HCT116 (cell line): ENCODE results near the gene RETSAT. TPM values are rescaled to one million over a fixed set of nuclear protein-coding genes. Genes with fewer than 3 reads are reported as not detected.
"Not testable (repeated sequence)": the region's sequence is repeated elsewhere in the genome, so short reads cannot be mapped to it uniquely, and the experiment has no call there.

ENCODE experiments used
- ATAC-seq: fragments of 200-7000 bp; cut with Tn5 transposase; 2 replicates; pipeline ENCODE4 v1.9.1; 2020; ENCODE audit warnings: mild to moderate bottlenecking, moderate library complexity
- BruUV-seq: library from RNA; stranded (reverse); fragments of 400-500 nt; replicated peaks from 2 replicates; lab custom pipeline; 2021; lab: Mats Ljungman, UMichigan
- CTCF ChIA-PET: fragments of 300-600 bp; sonication (Branson Sonifier 250); formaldehyde crosslinking; loops from one replicate; lab custom pipeline; 2021; ENCODE audit warnings: antibody characterized with exemption; lab: Charles Lee
- POLR2A ChIA-PET: fragments of 300-600, 350-600 bp; sonication (Branson Sonifier 250); formaldehyde crosslinking; loops from one replicate; lab custom pipeline; 2021; ENCODE audit warnings: antibody characterized with exemption; lab: Charles Lee
- RAD21 ChIA-PET, 2 experiments: fragments of 300-600 bp; sonication (Branson Sonifier 250); formaldehyde crosslinking; loops; one replicate each; lab custom pipeline; 2023; ENCODE audit warnings: low total read pairs in 2 of 2; ENCODE audit not compliant: uncharacterized antibody in 2 of 2, unreplicated experiment in 2 of 2, low non-redundant PET in 1 of 2; lab: Charles Lee
- DNase-seq: peaks from one replicate; pipeline ENCODE4 v3.0.0-alpha.2; 2010; ENCODE audit warnings: low read depth, low spot score
- H2AFZ ChIP-seq: fragments of 200-600 bp; shearing (Covaris generic), sonication (generic); 2 replicates; pipeline ENCODE4 v1.6.1; 2017; ENCODE audit warnings: low read depth, mixed run types, mixed read lengths, antibody characterized with exemption, low read length; ENCODE audit not compliant: poor library complexity, severe bottlenecking
- H3K27ac ChIP-seq: 2 replicates; pipeline ENCODE4 v1.5.1; 2012; ENCODE audit warnings: low read depth, low read length
- H3K27me3 ChIP-seq: fragments of 200-600 bp; sonication (generic); 2 replicates; pipeline ENCODE4 v1.6.1; 2016; ENCODE audit warnings: mixed run types, low read length, mixed read lengths; ENCODE audit not compliant: insufficient read depth
- H3K36me3 ChIP-seq, 2 experiments: fragments of 200-500 bp in 1 of 2; fragments of 200-600 bp in 1 of 2; sonication (Bioruptor generic) in 1 of 2; sonication (generic) in 1 of 2; 2 replicates each; pipeline versions ENCODE4 v1.5.1 to v1.6.1; 2014 to 2016; ENCODE audit warnings: low read length in 2 of 2, inconsistent platforms in 1 of 2, mixed read lengths in 1 of 2, mixed run types in 1 of 2; ENCODE audit not compliant: insufficient read depth in 2 of 2, control insufficient read depth in 1 of 2
- H3K4me1 ChIP-seq, 2 experiments: fragments of 200-600 bp in 1 of 2; sonication (generic) in 1 of 2; 2 replicates each; pipeline versions ENCODE4 v1.5.1 to v1.6.1; 2012 to 2017; ENCODE audit warnings: low read length in 2 of 2, inconsistent platforms in 1 of 2, mild to moderate bottlenecking in 1 of 2, mixed read lengths in 1 of 2, mixed run types in 1 of 2, moderate library complexity in 1 of 2; ENCODE audit not compliant: insufficient read depth in 2 of 2, control insufficient read depth in 1 of 2
- H3K4me2 ChIP-seq: fragments of 200-600 bp; sonication (generic); 2 replicates; pipeline ENCODE4 v1.6.1; 2017; ENCODE audit warnings: mixed run types, low read length, mixed read lengths
- H3K4me3 ChIP-seq, 2 experiments: fragments of 200-600 bp in 1 of 2; sonication (generic) in 1 of 2; replicated peaks in 1 of 2; 2 replicates each; pipeline ENCODE4 v1.5.1; 2011 to 2016; ENCODE audit warnings: low read length in 2 of 2, control low read depth in 1 of 2, low read depth in 1 of 2, mild to moderate bottlenecking in 1 of 2, mixed read lengths in 1 of 2, mixed run types in 1 of 2
- H3K79me2 ChIP-seq: fragments of 200-600 bp; sonication (generic); 2 replicates; pipeline ENCODE4 v1.6.1; 2017; ENCODE audit warnings: mild to moderate bottlenecking, mixed run types, low read length, moderate library complexity, mixed read lengths; ENCODE audit not compliant: insufficient read depth
- H3K9ac ChIP-seq: fragments of 200-600 bp; sonication (generic); 2 replicates; pipeline ENCODE4 v1.6.1; 2016; ENCODE audit warnings: low read length, mixed read lengths
- H3K9me2 ChIP-seq: fragments of 200-600 bp; sonication (generic), shearing (Covaris generic); 2 replicates; pipeline ENCODE4 v1.6.1; 2017; ENCODE audit warnings: mixed run types, mild to moderate bottlenecking, moderate library complexity; ENCODE audit not compliant: insufficient read depth
- H3K9me3 ChIP-seq, 2 experiments: fragments of 200-500 bp in 1 of 2; fragments of 200-600 bp in 1 of 2; sonication (Bioruptor generic) in 1 of 2; sonication (generic) in 1 of 2; 2 replicates each; pipeline ENCODE4 v1.6.1; 2014 to 2017; ENCODE audit warnings: low read length in 2 of 2, mixed read lengths in 2 of 2, inconsistent platforms in 1 of 2, low read depth in 1 of 2, mild to moderate bottlenecking in 1 of 2, mixed run types in 1 of 2, moderate library complexity in 1 of 2; ENCODE audit not compliant: control insufficient read depth in 1 of 2, insufficient read depth in 1 of 2
- H4K20me1 ChIP-seq: fragments of 200-600 bp; sonication (generic), shearing (Covaris generic); 2 replicates; pipeline ENCODE4 v1.6.1; 2017; ENCODE audit warnings: mixed run types, mild to moderate bottlenecking, moderate library complexity; ENCODE audit not compliant: insufficient read depth
- CEBPB ChIP-seq: IDR thresholded peaks from 2 replicates; pipeline ENCODE4 v1.6.1; 2012; ENCODE audit warnings: low read depth
- EZH2 ChIP-seq: fragments of 200-600 bp; sonication (generic); IDR thresholded peaks from 2 replicates; pipeline ENCODE4 v1.6.1; 2017; ENCODE audit warnings: antibody characterized with exemption, mixed run types
- JUND ChIP-seq: IDR thresholded peaks from 2 replicates; pipeline ENCODE4 v1.6.1; 2012
- POLR2A ChIP-seq: IDR thresholded peaks from 2 replicates; pipeline ENCODE4 v1.7.0; 2011; ENCODE audit warnings: borderline replicate concordance; ENCODE audit not compliant: insufficient read depth, insufficient read length; ENCODE audit errors: extremely low read depth
- RAD21 ChIP-seq: IDR thresholded peaks from 2 replicates; pipeline ENCODE4 v1.6.1; 2012; ENCODE audit warnings: low read depth, mild to moderate bottlenecking
- SIN3A ChIP-seq: IDR thresholded peaks from 2 replicates; pipeline ENCODE4 v1.6.1; 2012; ENCODE audit warnings: low read depth
- TCF7L2 ChIP-seq: IDR thresholded peaks from 2 replicates; pipeline ENCODE4 v1.7.0; 2011; ENCODE audit warnings: borderline replicate concordance, inconsistent platforms; ENCODE audit not compliant: insufficient read depth, insufficient read length; ENCODE audit errors: extremely low read depth
- intact Hi-C: fragments of 100-400 bp; cut with micrococcal nuclease; formaldehyde crosslinking; loops from 2 replicates; pipeline ENCODE4 v1.10.0; 2022
- total RNA-seq: library from RNA; stranded (reverse); gene quantifications from one replicate; pipeline ENCODE4 v1.2.1, GENCODE V29; 2021; ENCODE audit not compliant: unreplicated experiment

RETSAT gene
- total RNA-seq, 1 experiment from 2014 or later = 59.7 TPM

GRCh38 chr2:85330839-85331636 is 23.3 kb downstream of the RETSAT start:
- Histone ChIP-seq H3K36me3 (peaks cover 0 to 5% of the 10 kb centered on the region in 2 experiments; a peak in 1 of 4 replicates), H3K4me3 (no peak overlapping the region), H3K9ac (no peak overlapping the region), H3K4me2 (no peak overlapping the region), H3K27ac (no peak overlapping the region), H2AFZ (no peak overlapping the region), H3K9me2 (no peaks in the 10 kb centered on the region), H3K9me3 (no peaks in the 10 kb centered on the region), H3K79me2 (peaks cover 17% of the 10 kb centered on the region), H4K20me1 (no peaks in the 10 kb centered on the region; the same call in 1 of the 2 replicates), H3K4me1 (peaks cover 10 to 20% of the 10 kb centered on the region in 2 experiments), H3K27me3 (no peaks in the 10 kb centered on the region)
- ChIA-PET CTCF (no interaction called here), POLR2A (interaction anchor here (0.6 kb wide), 1 partner anchor 410 kb away, joined by 4 read pairs; no protein-coding TSS in a partner anchor), RAD21 (no interaction called here)
- no peak for TF ChIP-seq RAD21
- TF ChIP-seq POLR2A = no peak
- no peak for TF ChIP-seq SIN3A
- no peak for TF ChIP-seq JUND
- TF ChIP-seq TCF7L2 = no peak
- no peak for TF ChIP-seq CEBPB
- TF ChIP-seq EZH2 = no peak
- no peak for DNase-seq
- BruUV-seq = no TSS peak
- intact Hi-C loops = no loop called here
- no peak for ATAC-seq

DNA sequence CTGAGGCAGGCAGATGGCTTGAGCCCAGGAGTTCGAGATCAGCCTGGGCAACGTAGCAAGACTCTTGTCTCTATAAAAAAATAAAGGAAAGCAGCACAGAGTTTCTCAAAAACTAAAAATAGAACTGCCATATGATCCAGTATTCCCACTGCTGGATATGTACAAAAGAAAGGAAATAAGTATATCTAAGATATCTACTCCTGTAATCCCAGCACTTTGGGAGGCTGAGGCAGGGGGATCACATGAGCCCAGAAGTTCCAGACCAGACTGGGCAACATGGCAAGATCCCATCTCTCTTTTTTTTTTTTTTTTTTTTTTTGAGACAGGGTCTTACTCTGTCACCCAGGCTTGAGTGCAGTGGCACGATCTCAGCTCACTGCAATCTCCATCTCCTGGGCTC is 24.6 kb downstream of the RETSAT start:
- H4K20me1 ChIP-seq, H3K27me3 ChIP-seq, H2AFZ ChIP-seq, H3K9me3 ChIP-seq, H3K9ac ChIP-seq, RAD21 ChIA-PET, DNase-seq, CTCF ChIA-PET, BruUV-seq, H3K4me3 ChIP-seq, H3K9me2 ChIP-seq, ATAC-seq, H3K27ac ChIP-seq, H3K4me2 ChIP-seq: not testable (repeated sequence)
- Histone ChIP-seq H3K36me3 (peaks cover 6 to 15% of the 10 kb centered on the region in 2 experiments; a peak in 2 of 4 replicates), H3K4me1 (peaks cover 10 to 21% of the 10 kb centered on the region in 2 experiments), H3K79me2 (peaks cover 31% of the 10 kb centered on the region)
- intact Hi-C loops = loop anchor here (10.0 kb wide), 1 partner anchor 225 kb away; no protein-coding TSS in a partner anchor
- POLR2A ChIA-PET = interaction anchor here (1.4 kb wide), 1 partner anchor 10 kb away, joined by 3 read pairs; no protein-coding TSS in a partner anchor
